ENCODE measurements around the gene DOCK4. TPM values are rescaled to one million over a fixed set of nuclear protein-coding genes. Genes with fewer than 3 reads are reported as not detected.
"Not testable (repeated sequence)": the region's sequence is repeated elsewhere in the genome, so short reads cannot be mapped to it uniquely, and the experiment has no call there.

The DOCK4 gene
- total RNA-seq, 2 experiments from 2014 or later: 0.64 to 0.87 TPM

DNA sequence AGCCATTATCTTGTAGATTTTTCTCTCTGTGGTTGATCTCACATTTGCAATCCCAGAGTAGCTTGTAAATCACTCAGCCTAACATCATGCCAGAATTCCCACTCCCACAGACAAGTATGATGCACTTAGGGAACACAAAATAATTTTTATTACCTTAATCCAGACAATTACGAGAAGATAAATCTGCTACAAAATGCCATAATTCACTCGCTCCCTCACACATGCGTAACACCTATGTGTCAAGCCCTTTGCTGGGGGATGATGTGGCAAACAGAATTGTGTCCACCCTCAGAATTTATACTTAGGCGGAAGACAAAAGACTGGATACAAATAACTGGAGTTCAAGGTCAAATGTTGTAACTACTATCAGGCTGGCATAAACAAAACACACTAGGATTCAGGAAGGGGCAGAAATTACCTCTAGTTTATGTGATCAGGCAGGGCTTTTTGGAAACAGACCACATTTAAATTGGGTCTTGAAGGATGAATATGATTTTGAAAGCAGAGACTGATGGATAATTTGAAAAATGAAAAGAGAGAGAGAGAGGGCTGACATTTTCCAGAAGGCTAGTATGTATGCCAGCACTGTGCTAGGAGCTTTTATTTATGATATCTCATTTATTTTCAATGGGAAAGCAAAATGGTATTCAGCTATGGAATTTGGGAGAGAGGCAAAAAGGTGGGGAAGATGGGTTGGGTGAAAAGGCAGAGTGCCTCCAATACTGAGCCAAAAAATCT, 69.8 kb downstream of the DOCK4 start:
- Mint-ChIP-seq H3K36me3 (no peaks in the 10 kb centered on the region), H3K4me3 (no peak overlapping the region), H3K9me3 (ENCODE audit: low read depth) (no peaks in the 10 kb centered on the region), H3K4me1 (no peaks in the 10 kb centered on the region), H3K27me3 (peaks cover 2% of the 10 kb centered on the region), H3K27ac (no peak overlapping the region)
- CTCF ChIA-PET: no interaction called here
- no peak for ATAC-seq
- DNase-seq: no peak

DNA sequence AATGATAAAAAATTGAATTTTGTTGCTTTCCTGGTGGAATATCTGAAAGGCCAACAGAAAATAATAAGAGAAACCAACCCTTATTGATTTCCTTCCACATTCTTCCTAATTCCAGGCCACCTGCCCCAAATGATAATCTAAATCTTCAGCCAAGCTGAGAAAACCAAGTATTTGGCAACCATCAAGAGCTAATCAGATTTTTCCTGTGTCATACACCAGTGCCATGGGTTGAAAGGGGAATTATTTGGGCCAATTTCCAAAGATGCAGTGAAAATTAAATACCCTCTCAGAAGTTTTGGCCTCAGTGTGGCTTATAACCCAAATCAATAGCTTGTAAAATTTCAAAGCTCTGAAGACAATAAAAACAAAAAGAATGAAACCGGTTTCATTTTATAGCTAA, 70.4 kb downstream of the DOCK4 start:
- DNase-seq (no peak), ATAC-seq (no peak)
- H3K4me1 Mint-ChIP-seq: no peaks in the 10 kb centered on the region
- no peak overlapping the region for H3K4me3 Mint-ChIP-seq
- CTCF ChIA-PET: no interaction called here
- H3K9me3 Mint-ChIP-seq (ENCODE audit: low read depth): no peaks in the 10 kb centered on the region
- H3K27ac Mint-ChIP-seq: no peak overlapping the region
- H3K36me3 Mint-ChIP-seq: no peaks in the 10 kb centered on the region
- H3K27me3 Mint-ChIP-seq: peaks cover 5% of the 10 kb centered on the region

DNA sequence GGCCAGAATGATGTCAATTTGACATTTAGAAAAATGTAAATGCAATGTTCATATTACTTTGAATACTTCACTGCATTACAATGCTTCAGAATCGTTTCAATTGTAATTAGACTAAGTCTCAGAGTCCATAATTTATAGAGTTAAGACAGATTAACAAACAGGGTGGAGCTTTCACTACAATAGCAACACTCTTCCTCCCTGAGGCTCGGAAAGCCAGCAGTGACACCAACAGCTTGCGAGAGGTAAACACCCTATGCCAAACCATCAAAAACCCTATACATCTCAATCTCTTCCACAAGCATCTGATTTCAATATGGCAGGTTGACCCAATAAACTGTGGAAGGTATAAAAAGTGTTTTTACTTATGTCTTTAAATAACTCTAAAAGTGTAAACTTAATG, 72.2 kb downstream of the DOCK4 start:
- Mint-ChIP-seq H3K27me3 (peaks cover 2% of the 10 kb centered on the region), H3K9me3 (ENCODE audit: low read depth) (no peaks in the 10 kb centered on the region), H3K4me1 (no peaks in the 10 kb centered on the region), H3K4me3 (no peak overlapping the region), H3K27ac (no peak overlapping the region), H3K36me3 (no peaks in the 10 kb centered on the region)
- CTCF ChIA-PET: no interaction called here
- no peak for ATAC-seq
- DNase-seq: no peak

DNA sequence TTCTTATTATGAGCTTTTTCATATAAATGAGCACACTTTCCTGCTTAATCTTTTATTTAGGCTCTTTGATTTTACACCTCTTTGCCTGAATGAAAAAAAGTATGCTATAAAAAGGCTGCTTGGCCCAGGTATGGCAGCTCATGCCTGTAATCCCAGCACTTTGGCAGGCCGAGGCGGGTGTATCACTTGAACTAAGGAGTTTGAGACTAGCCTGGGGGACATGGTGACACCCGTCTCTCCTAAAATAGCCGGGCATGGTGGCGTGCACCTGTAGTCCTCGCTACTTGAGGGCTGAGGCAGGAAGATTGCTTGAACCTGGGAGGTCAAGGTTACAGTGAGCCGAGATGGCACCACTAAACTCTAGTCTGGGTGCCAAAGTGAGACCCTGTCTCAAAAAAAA, 72.9 kb downstream of the DOCK4 start:
- H3K36me3 Mint-ChIP-seq: no peaks in the 10 kb centered on the region
- no peak for DNase-seq
- H3K4me1 Mint-ChIP-seq: no peaks in the 10 kb centered on the region
- no peak overlapping the region for H3K27ac Mint-ChIP-seq
- no peak overlapping the region for H3K4me3 Mint-ChIP-seq
- CTCF ChIA-PET: no interaction called here
- ATAC-seq: no peak
- no peaks in the 10 kb centered on the region for H3K9me3 Mint-ChIP-seq (ENCODE audit: low read depth)
- H3K27me3 Mint-ChIP-seq: peaks cover 2% of the 10 kb centered on the region

DNA sequence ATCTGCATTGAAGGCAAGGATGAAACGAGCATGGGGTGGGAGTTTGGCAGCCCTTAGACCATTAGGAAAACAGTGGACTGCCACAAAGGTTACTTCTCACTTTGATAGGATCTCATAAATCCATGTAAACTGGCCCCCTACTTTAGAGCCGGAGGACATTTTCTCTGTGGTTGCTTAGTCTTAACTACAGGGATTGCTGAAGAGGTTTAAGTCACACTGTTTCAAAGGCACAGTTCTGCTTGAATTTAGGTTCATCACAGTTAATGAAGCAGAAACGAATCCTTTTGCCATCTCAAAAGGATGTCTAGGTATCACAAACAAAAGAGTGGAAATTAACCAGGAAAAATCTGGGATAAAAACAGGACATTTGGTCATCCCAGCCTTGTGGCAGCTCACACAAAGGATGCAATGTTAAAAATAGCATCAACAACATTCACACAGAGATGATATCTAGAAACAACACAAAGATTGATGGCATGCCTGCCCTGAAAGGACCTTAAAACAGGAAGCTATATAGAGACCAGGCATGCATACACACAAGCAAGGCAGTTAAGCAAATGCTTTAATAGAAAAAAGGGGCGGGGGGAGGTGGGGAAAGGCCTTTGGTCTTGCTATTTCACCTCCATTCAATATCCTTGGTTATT, 74.0 kb downstream of the DOCK4 start:
- DNase-seq (no peak), ATAC-seq (no peak)
- CTCF ChIA-PET: no interaction called here
- Mint-ChIP-seq H3K4me1 (no peaks in the 10 kb centered on the region), H3K27ac (no peak overlapping the region), H3K36me3 (no peaks in the 10 kb centered on the region), H3K4me3 (no peak overlapping the region), H3K9me3 (ENCODE audit: low read depth) (no peaks in the 10 kb centered on the region), H3K27me3 (peaks cover 2% of the 10 kb centered on the region)

DNA sequence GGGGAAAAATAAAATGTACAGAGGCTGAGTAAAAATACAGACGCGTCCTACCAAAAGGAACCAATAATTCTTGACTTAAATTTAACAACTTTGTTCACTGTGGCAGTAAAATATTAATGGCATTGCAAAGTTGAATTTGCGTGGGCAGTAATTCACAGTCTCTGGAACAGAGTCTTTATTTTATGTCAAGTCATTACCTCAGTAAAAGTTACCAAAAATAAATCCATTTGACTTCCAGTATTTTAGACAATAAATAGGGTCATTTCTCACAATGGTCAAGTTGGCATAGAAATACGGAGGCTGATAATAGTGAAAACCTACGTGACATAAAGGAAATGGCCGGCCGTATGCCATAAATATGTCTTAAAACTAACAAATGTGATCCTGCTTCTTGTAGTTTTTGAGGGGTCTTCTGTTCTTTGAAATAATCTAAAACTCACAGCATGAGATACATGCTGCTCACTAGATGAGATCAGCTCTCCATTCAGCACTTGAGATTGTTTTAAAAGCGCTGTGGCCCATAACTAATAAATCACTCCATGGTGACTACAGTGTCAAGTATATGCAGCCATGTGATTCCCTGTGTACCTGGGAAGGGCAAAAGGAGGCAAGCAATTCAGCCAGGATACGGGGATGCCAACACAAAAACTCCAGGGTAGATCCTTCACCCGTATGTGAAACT, 75.3 kb downstream of the DOCK4 start:
- DNase-seq: no peak
- H3K4me1 Mint-ChIP-seq: no peaks in the 10 kb centered on the region
- H3K4me3 Mint-ChIP-seq: no peak overlapping the region
- CTCF ChIA-PET: no interaction called here
- ATAC-seq: no peak
- no peak overlapping the region for H3K27ac Mint-ChIP-seq
- H3K9me3 Mint-ChIP-seq (ENCODE audit: low read depth): no peaks in the 10 kb centered on the region
- H3K36me3 Mint-ChIP-seq: no peaks in the 10 kb centered on the region
- peaks cover 2% of the 10 kb centered on the region for H3K27me3 Mint-ChIP-seq

DNA sequence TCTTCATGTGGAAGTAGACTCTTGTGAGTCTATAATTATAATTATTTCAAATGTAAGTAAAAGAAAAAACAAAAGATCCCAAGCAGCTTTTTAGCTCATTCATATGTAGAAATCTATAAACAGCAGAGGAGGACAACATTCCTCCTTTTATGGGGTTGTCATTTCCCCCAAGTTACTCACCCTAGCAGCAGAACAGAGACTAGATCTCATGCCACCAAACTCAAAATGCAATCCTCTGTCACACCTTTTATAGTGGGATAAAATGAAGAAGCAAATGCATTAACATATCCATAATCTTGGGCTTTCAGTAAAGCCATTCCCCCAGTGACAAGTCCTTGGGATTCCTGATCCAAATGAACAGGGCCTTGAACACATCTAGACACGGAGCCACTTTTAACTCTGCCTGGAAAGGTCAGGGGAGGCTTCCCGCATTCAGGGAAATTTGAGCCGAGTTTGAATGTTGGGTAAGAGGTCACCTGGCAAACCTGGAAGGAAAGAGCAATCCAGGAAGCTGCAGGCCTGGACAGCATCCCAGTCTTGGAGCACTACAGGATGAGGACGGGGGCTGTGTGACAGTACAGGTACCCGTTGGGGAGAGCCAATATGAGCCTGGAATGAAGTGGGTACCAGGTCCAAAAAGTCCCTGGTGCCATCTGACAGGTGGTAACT, 76.4 kb downstream of the DOCK4 start:
- Mint-ChIP-seq H3K4me1 (no peaks in the 10 kb centered on the region), H3K4me3 (no peak overlapping the region), H3K9me3 (ENCODE audit: low read depth) (no peaks in the 10 kb centered on the region), H3K36me3 (no peaks in the 10 kb centered on the region), H3K27me3 (peaks cover 2% of the 10 kb centered on the region), H3K27ac (no peak overlapping the region)
- no peak for DNase-seq
- ATAC-seq: no peak
- CTCF ChIA-PET: no interaction called here

DNA sequence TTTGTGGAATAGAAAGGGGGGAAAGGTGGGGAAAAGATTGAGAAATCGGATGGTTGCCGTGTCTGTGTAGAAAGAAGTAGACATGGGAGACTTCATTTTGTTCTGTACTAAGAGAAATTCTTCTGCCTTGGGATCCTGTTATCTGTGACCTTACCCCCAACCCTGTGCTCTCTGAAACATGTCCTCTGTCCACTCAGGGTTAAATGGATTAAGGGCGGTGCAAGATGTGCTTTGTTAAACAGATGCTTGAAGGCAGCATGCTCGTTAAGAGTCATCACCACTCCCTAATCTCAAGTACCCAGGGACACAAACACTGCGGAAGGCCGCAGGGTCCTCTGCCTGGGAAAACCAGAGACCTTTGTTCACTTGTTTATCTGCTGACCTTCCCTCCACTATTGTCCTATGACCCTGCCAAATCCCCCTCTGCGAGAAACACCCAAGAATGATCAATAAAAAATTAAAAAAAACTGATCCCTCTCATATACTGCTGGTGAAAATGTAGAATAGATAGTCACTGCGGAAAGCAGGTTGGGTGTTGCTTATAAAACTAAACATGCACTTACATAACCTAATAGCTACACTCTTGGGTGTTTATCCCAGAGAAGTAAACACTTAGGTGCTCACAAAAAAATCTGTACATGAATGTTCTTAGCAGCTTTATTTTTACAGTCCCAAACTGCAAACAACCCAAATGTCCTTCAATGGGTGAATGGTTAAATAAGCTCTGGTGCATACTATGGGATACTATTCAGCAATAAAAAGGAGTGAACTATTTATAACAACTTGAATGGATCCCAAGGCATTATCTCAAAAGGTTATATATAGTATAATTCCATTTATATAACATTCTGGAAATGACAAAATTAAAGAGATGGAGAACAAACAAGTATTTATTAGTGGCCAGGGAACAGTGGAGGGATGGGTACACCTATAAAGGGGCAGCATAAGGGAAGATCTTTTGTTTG, 77.5 kb downstream of the DOCK4 start:
- ATAC-seq; H3K27ac Mint-ChIP-seq; H3K4me3 Mint-ChIP-seq; H3K36me3 Mint-ChIP-seq; H3K27me3 Mint-ChIP-seq; CTCF ChIA-PET; DNase-seq; H3K4me1 Mint-ChIP-seq; H3K9me3 Mint-ChIP-seq (ENCODE audit: low read depth): not testable (repeated sequence)

DNA sequence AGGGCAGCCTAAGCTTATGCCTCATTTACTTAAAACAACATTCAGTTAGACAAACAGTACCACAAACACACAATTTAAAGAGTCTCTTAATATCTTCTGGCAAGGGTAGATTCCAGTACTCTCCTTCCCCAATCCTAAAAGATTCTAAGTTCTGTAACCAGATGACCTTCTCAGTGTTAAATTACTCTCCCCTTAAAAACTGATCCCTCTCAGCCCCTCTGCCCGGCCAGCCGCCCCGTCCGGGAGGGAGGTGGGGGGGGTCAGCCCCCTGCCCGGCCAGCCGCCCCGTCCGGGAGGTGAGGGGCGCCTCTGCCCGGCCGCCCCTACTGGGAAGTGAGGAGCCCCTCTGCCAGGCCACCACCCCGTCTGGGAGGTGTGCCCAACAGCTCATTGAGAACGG, 78.2 kb downstream of the DOCK4 start:
- H3K9me3 Mint-ChIP-seq (ENCODE audit: low read depth); H3K36me3 Mint-ChIP-seq; H3K27me3 Mint-ChIP-seq; DNase-seq; H3K27ac Mint-ChIP-seq; CTCF ChIA-PET; H3K4me3 Mint-ChIP-seq; H3K4me1 Mint-ChIP-seq; ATAC-seq: not testable (repeated sequence)

DNA sequence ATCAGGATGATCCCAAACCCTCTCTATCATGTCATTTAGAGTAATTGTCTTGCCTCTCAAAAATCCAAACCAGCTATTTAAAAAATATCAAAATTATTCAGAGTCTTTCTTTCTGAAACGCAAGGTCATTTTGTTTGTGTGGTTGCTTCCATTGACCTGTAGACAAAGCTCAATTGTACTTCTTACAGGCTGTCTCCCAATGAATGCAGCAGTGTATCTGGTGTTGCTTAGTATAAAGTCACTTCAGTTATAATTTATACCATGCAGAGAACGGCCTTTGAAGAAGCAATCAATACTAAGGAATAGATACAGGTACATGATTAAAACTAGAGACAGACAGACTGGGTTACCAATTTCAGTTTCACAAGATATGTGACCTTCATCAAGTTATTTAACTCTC, 80.9 kb downstream of the DOCK4 start:
- H3K27me3 Mint-ChIP-seq: peaks cover 5% of the 10 kb centered on the region
- no peak for DNase-seq
- no peak overlapping the region for H3K27ac Mint-ChIP-seq
- no peaks in the 10 kb centered on the region for H3K4me1 Mint-ChIP-seq
- H3K4me3 Mint-ChIP-seq: no peak overlapping the region
- CTCF ChIA-PET: no interaction called here
- no peak for ATAC-seq
- H3K9me3 Mint-ChIP-seq (ENCODE audit: low read depth): no peaks in the 10 kb centered on the region
- no peaks in the 10 kb centered on the region for H3K36me3 Mint-ChIP-seq

DNA sequence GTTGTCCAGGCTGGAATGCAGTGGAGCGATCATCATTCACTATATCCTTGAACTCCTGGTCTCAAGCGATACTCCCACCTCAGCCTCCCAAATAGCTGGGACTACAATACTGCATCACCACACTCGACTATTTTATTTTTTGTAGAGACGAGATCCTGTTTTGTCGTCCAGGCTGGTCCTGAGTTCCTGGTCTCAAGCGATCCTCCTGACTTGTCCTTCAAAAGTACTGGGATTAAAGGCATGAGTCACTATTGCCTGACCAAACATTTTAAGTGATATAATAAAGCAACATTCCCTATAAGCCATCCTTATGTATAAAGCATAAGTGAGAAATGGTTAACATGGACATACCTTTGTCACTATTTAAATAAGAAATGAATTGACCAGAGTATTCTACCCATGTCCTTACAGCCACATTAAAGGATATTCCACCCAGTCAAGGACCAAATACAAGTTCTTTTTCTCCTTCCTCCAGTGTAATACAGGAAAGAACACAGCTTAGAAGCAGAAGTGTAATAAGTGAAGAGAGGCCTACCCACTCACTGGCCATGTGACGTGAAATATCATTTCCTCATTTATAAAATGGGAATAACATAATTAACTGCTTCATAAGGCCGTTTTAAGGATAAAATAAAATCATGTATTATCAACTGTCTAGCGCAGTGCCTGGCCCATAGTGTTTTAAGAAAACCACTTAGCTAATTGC, 82.0 kb downstream of the DOCK4 start:
- Mint-ChIP-seq H3K4me3 (no peak overlapping the region), H3K4me1 (no peaks in the 10 kb centered on the region), H3K27me3 (peaks cover 5% of the 10 kb centered on the region), H3K27ac (no peak overlapping the region), H3K36me3 (no peaks in the 10 kb centered on the region), H3K9me3 (ENCODE audit: low read depth) (no peaks in the 10 kb centered on the region)
- DNase-seq (no peak), ATAC-seq (no peak)
- CTCF ChIA-PET: no interaction called here

DNA sequence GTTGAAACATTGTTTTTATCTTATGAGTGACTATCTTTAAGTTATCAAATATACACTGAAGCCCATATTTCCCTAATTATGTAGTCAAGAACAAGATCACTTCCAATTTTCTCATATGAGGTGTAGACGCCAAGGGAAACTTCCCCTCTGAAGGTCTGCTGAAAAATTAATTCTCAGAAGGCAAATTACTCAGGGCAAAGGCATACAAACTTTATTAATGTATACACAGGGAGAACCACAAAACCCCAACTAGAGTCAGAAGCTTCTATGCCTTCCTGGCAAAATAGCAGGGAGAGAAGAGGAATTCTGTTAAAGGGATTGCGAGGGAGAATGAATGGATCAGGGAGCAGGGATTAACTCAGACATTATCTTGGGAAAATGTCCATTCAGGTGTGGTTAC, 83.4 kb downstream of the DOCK4 start:
- Mint-ChIP-seq H3K4me3 (no peak overlapping the region), H3K4me1 (no peaks in the 10 kb centered on the region), H3K9me3 (ENCODE audit: low read depth) (no peaks in the 10 kb centered on the region), H3K36me3 (no peaks in the 10 kb centered on the region), H3K27ac (no peak overlapping the region), H3K27me3 (peaks cover 12% of the 10 kb centered on the region)
- CTCF ChIA-PET: no interaction called here
- no peak for DNase-seq
- ATAC-seq: no peak
